OCI-LY3 (cell line): Measurements from ENCODE around the gene HTR3E.

Source experiments
- CTCF ChIP-seq: fragments of 200-600, 300-600 bp; sonication (generic); IDR thresholded peaks from 2 replicates; pipeline ENCODE4 v1.5.1; 2014; ENCODE audit warnings: antibody characterized with exemption, low read length, low read depth
- EZH2phosphoT487 ChIP-seq: fragments of 200-600 bp; shearing (Covaris generic); IDR thresholded peaks from 2 replicates; pipeline ENCODE4 v1.6.1; 2018; ENCODE audit warnings: antibody characterized with exemption, mixed run types, low read depth

- TF ChIP-seq CTCF (no peak), EZH2phosphoT487 (no peak)
Measured at GRCh38 chr3:184082465-184082864, 14.4 kb upstream of the HTR3E start.
